K562 (cell line): ENCODE results near the gene ACTRT3. TPM values are rescaled to one million over a fixed set of nuclear protein-coding genes. Genes with fewer than 3 reads are reported as not detected.

Experiments used
- ADNP ChIP-seq: fragments of 200-800 bp; sonication (Bioruptor generic); IDR thresholded peaks from 2 replicates; pipeline ENCODE4 v1.6.1; 2016; ENCODE audit warnings: missing genetic modification characterization, missing compliant biosample characterization
- TARDBP ChIP-seq: fragments of 450-650 bp; IDR thresholded peaks from 2 replicates; pipeline ENCODE4 v1.6.1; 2016
- ZNF318 ChIP-seq, 2 experiments: fragments of 450-650 bp; IDR thresholded peaks; 2 replicates each; pipeline ENCODE4 v1.6.1; 2016; ENCODE audit warnings: mild to moderate bottlenecking in 2 of 2, borderline replicate concordance in 1 of 2, low read depth in 1 of 2, moderate library complexity in 1 of 2
- ZNF699 ChIP-seq: fragments of 250-450 bp; sonication (Bioruptor Pico); IDR thresholded peaks from 2 replicates; pipeline ENCODE4 v1.8.0; 2021; ENCODE audit warnings: mild to moderate bottlenecking, moderate library complexity; ENCODE audit not compliant: insufficient replicate concordance
- polyA plus RNA-seq, 8 experiments: library from polyadenylated mRNA; depleted of rRNA in 4 of 8; stranded (reverse) in 5 of 8; unstranded in 3 of 8; fragments of >200 nt; fragmentation: Nextera tagmentation in 2 of 8; fragmentation: Illumina TruSeq in 1 of 8; extraction: Ambion mirVana in 2 of 8; extraction: Trizol in 1 of 8; gene quantifications; 2 replicates each; pipeline versions ENCODE4 v1.2.1 to v1.2.3, GENCODE V29; 2011 to 2014; ENCODE audit warnings: inconsistent platforms in 1 of 8, missing spikeins in 1 of 8
- total RNA-seq, 7 experiments: library from RNA; depleted of rRNA in 6 of 7; stranded (reverse); fragments of >200 nt in 6 of 7; fragmentation: Illumina TruSeq in 2 of 7; extraction: Trizol in 2 of 7; gene quantifications; 2 replicates each; pipeline versions ENCODE4 v1.2.1 to v1.2.3, GENCODE V29; 2011 to 2021; ENCODE audit warnings: low replicate concordance in 1 of 7
- TF ChIP-seq, protein P1 (sequence below), 2 experiments: fragments of 450-650 bp in 1 of 2; sonication (generic) in 1 of 2; formaldehyde crosslinking in 1 of 2; IDR thresholded peaks; 2 replicates each; pipeline versions ENCODE4 v1.7.1 to v1.9.0; 2016 to 2022; ENCODE audit warnings: inconsistent platforms in 1 of 2, mild to moderate bottlenecking in 1 of 2, missing genetic modification reagents in 1 of 2
- TF ChIP-seq, protein P2 (sequence below): fragments of 450-650 bp; formaldehyde crosslinking; IDR thresholded peaks from 2 replicates; pipeline ENCODE4 v1.4.0; 2022; ENCODE audit warnings: mild to moderate bottlenecking, moderate library complexity

ACTRT3 gene
- total and polyA plus RNA-seq, 9 of the 15 experiments (the other 6 are each of a cell fraction or from before 2014, with no cell fraction given), result 0.06 to 0.11 (median 0.07) TPM; not detected in 5

DNA sequence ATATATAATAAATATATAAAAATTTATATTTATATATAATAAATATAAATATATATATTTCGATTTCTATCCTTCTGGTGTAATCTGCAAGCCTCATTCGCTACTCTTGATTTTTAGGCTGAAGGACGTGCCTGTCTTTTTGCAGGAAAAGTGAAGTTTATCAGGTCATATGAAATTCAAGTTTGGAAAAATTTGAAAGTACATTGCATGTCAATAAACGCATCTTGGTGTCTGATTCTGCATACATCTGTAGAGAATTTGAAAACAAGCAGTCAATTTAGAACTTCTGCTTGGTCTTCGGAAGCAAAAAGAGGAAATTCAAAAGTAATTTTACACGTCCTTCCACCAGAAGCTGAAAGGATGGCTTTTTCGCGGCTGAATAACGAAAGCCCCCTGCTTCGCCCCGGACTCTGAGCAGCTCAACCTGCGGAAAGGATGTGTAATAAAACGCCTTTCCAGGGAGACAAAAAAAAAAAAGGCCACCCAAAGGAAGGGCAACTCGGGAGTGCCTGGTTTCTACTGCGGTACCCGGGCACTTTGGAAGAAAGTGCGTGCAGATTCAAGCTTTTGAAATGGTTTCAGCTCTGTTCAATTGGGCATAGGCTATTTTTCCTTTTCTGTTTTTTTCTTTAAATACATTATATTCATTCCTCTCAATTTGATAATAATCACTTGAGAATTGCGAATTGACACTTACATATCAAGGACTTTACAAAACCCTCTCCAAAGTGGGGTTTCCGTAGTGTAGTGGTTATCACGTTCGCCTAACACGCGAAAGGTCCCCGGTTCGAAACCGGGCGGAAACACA, 2.3 kb upstream of the ACTRT3 start (continued):
- TF ChIP-seq ZNF318 (IDR thresholded peaks at IDR 0.05; ENCODE audit: borderline replicate concordance in 1 of 2, low read depth in 1 of 2) (no peak), ADNP (peak; percentile 81; the same call in 1 of the 2 replicates), TARDBP (peak; percentile 52; the same call in 1 of the 2 replicates), ZNF699 (no peak)
- TF ChIP-seq, protein P1, sequence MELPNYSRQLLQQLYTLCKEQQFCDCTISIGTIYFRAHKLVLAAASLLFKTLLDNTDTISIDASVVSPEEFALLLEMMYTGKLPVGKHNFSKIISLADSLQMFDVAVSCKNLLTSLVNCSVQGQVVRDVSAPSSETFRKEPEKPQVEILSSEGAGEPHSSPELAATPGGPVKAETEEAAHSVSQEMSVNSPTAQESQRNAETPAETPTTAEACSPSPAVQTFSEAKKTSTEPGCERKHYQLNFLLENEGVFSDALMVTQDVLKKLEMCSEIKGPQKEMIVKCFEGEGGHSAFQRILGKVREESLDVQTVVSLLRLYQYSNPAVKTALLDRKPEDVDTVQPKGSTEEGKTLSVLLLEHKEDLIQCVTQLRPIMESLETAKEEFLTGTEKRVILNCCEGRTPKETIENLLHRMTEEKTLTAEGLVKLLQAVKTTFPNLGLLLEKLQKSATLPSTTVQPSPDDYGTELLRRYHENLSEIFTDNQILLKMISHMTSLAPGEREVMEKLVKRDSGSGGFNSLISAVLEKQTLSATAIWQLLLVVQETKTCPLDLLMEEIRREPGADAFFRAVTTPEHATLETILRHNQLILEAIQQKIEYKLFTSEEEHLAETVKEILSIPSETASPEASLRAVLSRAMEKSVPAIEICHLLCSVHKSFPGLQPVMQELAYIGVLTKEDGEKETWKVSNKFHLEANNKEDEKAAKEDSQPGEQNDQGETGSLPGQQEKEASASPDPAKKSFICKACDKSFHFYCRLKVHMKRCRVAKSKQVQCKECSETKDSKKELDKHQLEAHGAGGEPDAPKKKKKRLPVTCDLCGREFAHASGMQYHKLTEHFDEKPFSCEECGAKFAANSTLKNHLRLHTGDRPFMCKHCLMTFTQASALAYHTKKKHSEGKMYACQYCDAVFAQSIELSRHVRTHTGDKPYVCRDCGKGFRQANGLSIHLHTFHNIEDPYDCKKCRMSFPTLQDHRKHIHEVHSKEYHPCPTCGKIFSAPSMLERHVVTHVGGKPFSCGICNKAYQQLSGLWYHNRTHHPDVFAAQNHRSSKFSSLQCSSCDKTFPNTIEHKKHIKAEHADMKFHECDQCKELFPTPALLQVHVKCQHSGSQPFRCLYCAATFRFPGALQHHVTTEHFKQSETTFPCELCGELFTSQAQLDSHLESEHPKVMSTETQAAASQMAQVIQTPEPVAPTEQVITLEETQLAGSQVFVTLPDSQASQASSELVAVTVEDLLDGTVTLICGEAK (IDR thresholded peaks at IDR 0.05), result peak; percentile 88
- TF ChIP-seq, protein P1 (CRISPR knock-in tag; IDR thresholded peaks at IDR 0.05), result no peak
- TF ChIP-seq, protein P2, sequence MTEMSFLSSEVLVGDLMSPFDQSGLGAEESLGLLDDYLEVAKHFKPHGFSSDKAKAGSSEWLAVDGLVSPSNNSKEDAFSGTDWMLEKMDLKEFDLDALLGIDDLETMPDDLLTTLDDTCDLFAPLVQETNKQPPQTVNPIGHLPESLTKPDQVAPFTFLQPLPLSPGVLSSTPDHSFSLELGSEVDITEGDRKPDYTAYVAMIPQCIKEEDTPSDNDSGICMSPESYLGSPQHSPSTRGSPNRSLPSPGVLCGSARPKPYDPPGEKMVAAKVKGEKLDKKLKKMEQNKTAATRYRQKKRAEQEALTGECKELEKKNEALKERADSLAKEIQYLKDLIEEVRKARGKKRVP (CRISPR knock-in tag), result no peak
